ENCODE results near the gene EED. TPM values are rescaled to one million over a fixed set of nuclear protein-coding genes. Genes with fewer than 3 reads are reported as not detected.

The EED gene
- polyA plus RNA-seq, 1 donor from 2014 or later: 40.1 TPM

GRCh38 chr11:86211619-86212018, 32.9 kb upstream of the EED start:
- H3K4me3 ChIP-seq (ENCODE audit: low read length): no peak overlapping the region

GRCh38 chr11:86212019-86212611, 32.4 kb upstream of the EED start:
- no peak overlapping the region for H3K4me2 ChIP-seq (ENCODE audit: low read length)
- H3K9me3 ChIP-seq (ENCODE audit: low read length): no peaks in the 10 kb centered on the region
- TF ChIP-seq EP300 (conservative IDR thresholded peaks at IDR 0.05; ENCODE audit: poor library complexity, severe bottlenecking) (no peak), TAF1 (IDR thresholded peaks at IDR 0.05; ENCODE audit: low read depth) (no peak), REST (IDR thresholded peaks at IDR 0.05; ENCODE audit: borderline replicate concordance) (no peak), CTCF (IDR thresholded peaks at IDR 0.05; ENCODE audit: poor library complexity, severe bottlenecking) (no peak), SMC3 (conservative IDR thresholded peaks at IDR 0.05; ENCODE audit: poor library complexity) (no peak)

More at GRCh38 chr11:86211619-86212018, 32.9 kb upstream of the EED start:
- Histone ChIP-seq H3K27me3 (ENCODE audit: insufficient read depth, low read depth, low read length) (no peaks in the 10 kb centered on the region), H2AFZ (ENCODE audit: low read depth, low read length) (no peak overlapping the region), H3K9ac (ENCODE audit: low read length) (no peak overlapping the region), H3K9me2 (ENCODE audit: insufficient read depth, low read length) (peaks cover 3% of the 10 kb centered on the region), H3F3A (ENCODE audit: insufficient read depth, low read length, poor library complexity, severe bottlenecking) (no peaks in the 10 kb centered on the region), H3K4me2 (ENCODE audit: low read length) (no peak overlapping the region), H3K36me3 (ENCODE audit: insufficient read depth, low read length) (no peaks in the 10 kb centered on the region), H4K20me1 (ENCODE audit: insufficient read depth) (no peaks in the 10 kb centered on the region), H3K79me2 (replicated peaks; ENCODE audit: insufficient read depth, low read length) (no peaks in the 10 kb centered on the region), H3K27ac (ENCODE audit: low read length) (no peak overlapping the region), H3K9me3 (ENCODE audit: low read length) (no peaks in the 10 kb centered on the region)
- no peak for TF ChIP-seq CTCF (IDR thresholded peaks at IDR 0.05; ENCODE audit: poor library complexity, severe bottlenecking)
- TF ChIP-seq EZH2 (IDR thresholded peaks at IDR 0.05; ENCODE audit: borderline replicate concordance, insufficient read depth, low read length, poor library complexity, severe bottlenecking): no peak
- no peak for TF ChIP-seq TAF1 (IDR thresholded peaks at IDR 0.05; ENCODE audit: low read depth)
- no peak for TF ChIP-seq SMC3 (conservative IDR thresholded peaks at IDR 0.05; ENCODE audit: poor library complexity)
- TF ChIP-seq RAD21 (conservative IDR thresholded peaks at IDR 0.05): no peak
- no peak for TF ChIP-seq MXI1 (conservative IDR thresholded peaks at IDR 0.05; ENCODE audit: poor library complexity, severe bottlenecking)
- TF ChIP-seq REST (IDR thresholded peaks at IDR 0.05; ENCODE audit: borderline replicate concordance): no peak
- no peak for TF ChIP-seq EP300 (conservative IDR thresholded peaks at IDR 0.05; ENCODE audit: poor library complexity, severe bottlenecking)
- TF ChIP-seq POLR2AphosphoS5 (IDR thresholded peaks at IDR 0.05): no peak

More at GRCh38 chr11:86212019-86212611, 32.4 kb upstream of the EED start:
- no peaks in the 10 kb centered on the region for H3K27me3 ChIP-seq (ENCODE audit: insufficient read depth, low read depth, low read length)
- no peak overlapping the region for H3K4me3 ChIP-seq (ENCODE audit: low read length)
- H3F3A ChIP-seq (ENCODE audit: insufficient read depth, low read length, poor library complexity, severe bottlenecking): no peaks in the 10 kb centered on the region
- H3K9me2 ChIP-seq (ENCODE audit: insufficient read depth, low read length): peaks cover 3% of the 10 kb centered on the region
- no peak overlapping the region for H2AFZ ChIP-seq (ENCODE audit: low read depth, low read length)
- H3K9ac ChIP-seq (ENCODE audit: low read length): no peak overlapping the region
- no peaks in the 10 kb centered on the region for H4K20me1 ChIP-seq (ENCODE audit: insufficient read depth)
- no peaks in the 10 kb centered on the region for H3K36me3 ChIP-seq (ENCODE audit: insufficient read depth, low read length)
- no peak overlapping the region for H3K27ac ChIP-seq (ENCODE audit: low read length)
- no peaks in the 10 kb centered on the region for H3K79me2 ChIP-seq (replicated peaks; ENCODE audit: insufficient read depth, low read length)
